22Rv1 (cell line): ENCODE data around the gene POLN.

Experiments
- H3K27ac ChIP-seq: fragments of 450-650 bp; 2 replicates; pipeline ENCODE4 v1.5.1; 2017
- CTCF ChIP-seq: fragments of 450-650 bp; IDR thresholded peaks from 2 replicates; pipeline ENCODE4 v1.5.1; 2017; ENCODE audit warnings: mild to moderate bottlenecking
- ZFX ChIP-seq: fragments of 450-650 bp; IDR thresholded peaks from 2 replicates; pipeline ENCODE4 v1.6.1; 2017; ENCODE audit warnings: antibody characterized with exemption, borderline replicate concordance

Gene POLN

GRCh38 chr4:2273657-2274319 lies 31.9 kb upstream of the POLN start:
- no peak for TF ChIP-seq ZFX
- no peak for TF ChIP-seq CTCF

GRCh38 chr4:2273221-2273620 lies 31.3 kb upstream of the POLN start:
- no peak overlapping the region for H3K27ac ChIP-seq
- TF ChIP-seq ZFX (no peak), CTCF (no peak)

More at GRCh38 chr4:2273657-2274319, 31.9 kb upstream of the POLN start:
- no peak overlapping the region for H3K27ac ChIP-seq

- TF ChIP-seq ZFX (no peak), CTCF (no peak)
- no peak overlapping the region for H3K27ac ChIP-seq
Observed at GRCh38 chr4:2272828-2273120, 30.9 kb upstream of the POLN start.

- no peak overlapping the region for H3K27ac ChIP-seq
- TF ChIP-seq ZFX (no peak), CTCF (no peak)
Observed at GRCh38 chr4:2272026-2272827, 30.3 kb upstream of the POLN start.

GRCh38 chr4:2271279-2272025 lies 29.5 kb upstream of the POLN start:
- TF ChIP-seq CTCF (no peak), ZFX (no peak)
- H3K27ac ChIP-seq = no peak overlapping the region

- H3K27ac ChIP-seq = no peak overlapping the region
- TF ChIP-seq CTCF = no peak
- no peak for TF ChIP-seq ZFX
Observed at GRCh38 chr4:2270341-2271165, 28.6 kb upstream of the POLN start.
